T1000 (cell line): ENCODE results near the gene CHD2.
"Not testable (repeated sequence)": the region's sequence is repeated elsewhere in the genome, so short reads cannot be mapped to it uniquely, and the experiment has no call there.

Source experiments
- DNase-seq: peaks from one replicate; lab custom pipeline; 2025; ENCODE audit warnings: mixed read lengths; lab: John Stamatoyannopoulos, UW

The CHD2 gene

DNA sequence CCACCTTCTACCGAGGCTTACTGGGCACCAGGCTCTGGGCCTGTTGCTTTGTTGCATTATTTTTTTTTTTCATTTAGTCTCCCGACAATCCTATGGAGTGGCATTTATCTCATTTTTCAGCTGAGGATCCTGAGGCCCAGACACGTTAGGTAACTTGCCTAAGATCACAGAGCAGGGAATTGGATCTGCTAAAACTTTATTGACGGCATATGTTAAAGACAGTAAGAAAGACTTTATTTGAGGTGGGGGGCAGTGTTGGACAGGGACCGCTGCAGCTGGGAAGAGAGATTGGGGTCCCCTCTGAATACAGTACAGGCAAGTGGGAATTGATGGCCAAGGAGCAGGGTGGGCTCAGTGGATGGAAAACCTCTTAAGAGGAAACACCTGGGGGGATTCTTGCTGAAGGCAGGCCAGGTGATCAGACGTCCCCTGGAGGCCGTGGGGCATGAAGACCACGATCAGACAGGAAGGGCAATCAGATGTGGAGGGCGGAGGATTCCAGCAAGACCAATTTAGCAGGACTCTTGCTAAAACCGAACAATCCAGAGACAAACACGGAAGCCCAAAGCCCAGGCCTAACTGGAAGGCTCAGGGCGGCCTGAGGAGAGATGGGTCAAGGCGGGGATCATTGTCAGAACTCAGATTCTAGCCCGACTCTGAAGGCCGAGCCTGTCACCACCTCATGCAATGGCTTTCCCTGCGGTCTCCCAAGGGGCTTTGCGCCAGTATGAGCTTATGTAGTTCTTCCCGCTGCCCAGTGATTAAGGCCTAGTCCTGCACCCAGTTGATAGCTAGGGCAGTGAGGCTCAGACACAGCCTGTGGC lies 135.2 kb downstream of the CHD2 start:
- DNase-seq = no peak

DNA sequence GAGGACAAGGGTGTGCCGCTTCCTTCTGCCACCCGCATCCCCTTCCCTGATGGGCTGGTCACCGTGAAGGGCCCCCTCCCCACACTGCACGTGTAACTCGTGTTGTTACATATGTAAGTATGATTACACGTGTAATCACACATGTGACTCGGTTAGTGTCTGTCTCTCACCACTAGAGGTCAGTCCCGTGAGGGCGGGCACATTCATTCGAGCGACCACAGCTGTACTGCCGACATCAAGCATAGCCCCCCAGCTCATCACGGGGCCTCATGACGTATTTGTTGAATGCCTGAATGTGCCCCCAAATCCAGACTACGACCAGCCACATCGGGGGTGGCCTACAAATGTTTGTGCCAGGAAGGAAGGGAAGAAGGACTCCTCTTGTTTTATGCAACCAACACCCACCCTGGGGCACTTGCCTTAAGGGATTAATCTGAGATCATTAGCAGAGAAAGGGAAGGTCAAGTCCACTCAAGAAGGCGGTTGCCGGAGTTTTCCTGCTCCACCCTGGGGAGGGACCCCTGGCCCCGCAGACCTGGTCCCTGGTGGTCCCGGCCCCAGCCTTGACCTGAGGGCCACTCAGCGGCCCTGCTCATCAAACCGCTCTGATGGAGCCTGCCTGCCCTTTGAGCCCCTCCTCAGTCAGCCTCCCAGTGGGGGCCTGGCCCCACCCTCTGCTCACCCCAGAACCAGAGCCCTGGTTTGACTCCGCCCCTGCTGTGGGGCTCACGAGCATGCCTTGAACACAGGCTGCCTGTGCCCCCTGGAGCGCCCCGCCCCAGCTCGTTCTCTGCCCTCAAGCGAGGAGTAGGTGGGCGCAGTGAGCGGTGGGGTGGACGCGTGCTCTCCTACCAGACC lies 136.1 kb downstream of the CHD2 start:
- DNase-seq = no peak

DNA sequence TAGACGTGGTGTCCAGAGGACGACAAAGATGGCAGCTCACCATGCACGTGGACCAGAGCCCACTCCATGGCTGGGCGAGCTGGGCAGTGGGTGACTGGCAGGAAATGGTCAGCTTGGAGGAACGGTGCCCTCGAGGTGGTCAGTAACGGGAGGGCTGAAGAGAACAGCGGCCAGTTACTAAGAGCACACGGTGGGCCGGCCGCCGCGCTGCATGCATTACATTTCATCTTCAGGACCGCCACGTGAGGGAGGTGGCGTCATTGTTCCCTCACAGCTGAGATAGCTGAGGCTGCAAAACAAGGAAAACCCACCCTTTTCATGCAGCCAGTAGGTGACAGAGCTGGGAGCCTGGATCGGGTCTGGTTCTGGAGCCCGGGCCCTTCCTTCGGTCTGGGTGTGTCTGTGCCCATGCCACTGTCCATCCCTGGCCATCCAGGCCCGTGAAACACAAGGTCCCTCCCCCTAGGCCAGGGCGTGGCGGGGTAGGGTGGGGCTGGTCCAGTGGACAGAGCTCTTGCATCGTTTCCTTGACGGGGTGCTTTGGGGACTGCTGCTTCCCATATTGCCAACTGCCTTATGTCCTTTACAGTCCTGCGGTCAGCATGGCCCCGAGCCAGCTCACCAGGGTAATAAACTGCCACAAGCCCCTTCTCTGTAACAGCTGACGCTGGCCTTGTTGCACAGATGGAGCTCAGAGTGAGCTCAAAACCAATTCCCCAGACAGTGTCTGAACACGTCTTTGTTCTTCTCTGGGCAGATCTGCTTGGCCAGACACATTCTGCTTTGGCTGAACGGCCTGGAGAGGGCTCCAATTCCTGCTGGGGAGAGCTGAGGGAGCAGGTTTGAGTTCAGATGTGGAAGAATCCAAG lies 137.1 kb downstream of the CHD2 start:
- DNase-seq = no peak

DNA sequence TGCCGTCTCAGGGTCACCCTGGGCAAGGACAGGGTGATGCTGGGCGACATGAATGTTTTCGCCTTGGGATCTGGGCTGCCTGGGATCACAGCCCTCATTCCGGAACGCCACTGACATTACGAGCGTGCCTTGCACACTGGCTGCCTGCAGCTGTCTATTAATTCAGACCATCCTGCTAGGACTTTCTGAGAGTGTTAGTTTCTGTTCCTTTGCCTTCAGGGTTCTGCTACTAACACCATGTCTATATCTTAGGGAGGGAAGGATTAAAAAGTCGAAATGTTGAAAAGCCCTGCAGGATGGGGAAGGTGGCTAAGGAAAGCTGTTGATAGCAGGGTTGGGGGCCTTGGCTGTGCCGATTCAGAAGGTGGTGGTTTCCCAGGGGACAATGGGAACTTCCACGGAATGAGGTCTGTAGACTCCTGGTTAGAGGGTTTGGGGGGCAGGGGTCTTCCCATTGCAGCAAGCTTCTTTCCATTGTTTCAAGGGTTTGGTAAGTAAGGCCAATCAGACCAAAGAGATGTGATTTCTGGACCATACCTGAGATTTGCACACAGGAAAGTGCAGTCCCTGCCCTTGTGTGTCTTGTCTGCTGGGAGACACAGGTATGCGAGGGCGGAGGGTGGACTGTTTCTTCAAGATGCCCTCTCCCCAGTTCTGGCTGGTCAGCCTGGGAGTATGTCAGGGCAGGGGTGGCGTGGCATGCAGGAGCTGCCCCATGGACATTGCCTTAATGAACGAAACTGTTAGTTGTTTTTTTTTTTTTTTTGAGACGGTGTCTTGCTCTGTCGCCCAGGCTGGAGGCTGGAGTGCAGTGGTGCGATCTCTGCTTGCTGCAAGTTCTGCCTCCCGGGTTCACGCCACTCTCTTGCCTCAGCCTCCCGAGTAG lies 137.9 kb downstream of the CHD2 start:
- DNase-seq = no peak

DNA sequence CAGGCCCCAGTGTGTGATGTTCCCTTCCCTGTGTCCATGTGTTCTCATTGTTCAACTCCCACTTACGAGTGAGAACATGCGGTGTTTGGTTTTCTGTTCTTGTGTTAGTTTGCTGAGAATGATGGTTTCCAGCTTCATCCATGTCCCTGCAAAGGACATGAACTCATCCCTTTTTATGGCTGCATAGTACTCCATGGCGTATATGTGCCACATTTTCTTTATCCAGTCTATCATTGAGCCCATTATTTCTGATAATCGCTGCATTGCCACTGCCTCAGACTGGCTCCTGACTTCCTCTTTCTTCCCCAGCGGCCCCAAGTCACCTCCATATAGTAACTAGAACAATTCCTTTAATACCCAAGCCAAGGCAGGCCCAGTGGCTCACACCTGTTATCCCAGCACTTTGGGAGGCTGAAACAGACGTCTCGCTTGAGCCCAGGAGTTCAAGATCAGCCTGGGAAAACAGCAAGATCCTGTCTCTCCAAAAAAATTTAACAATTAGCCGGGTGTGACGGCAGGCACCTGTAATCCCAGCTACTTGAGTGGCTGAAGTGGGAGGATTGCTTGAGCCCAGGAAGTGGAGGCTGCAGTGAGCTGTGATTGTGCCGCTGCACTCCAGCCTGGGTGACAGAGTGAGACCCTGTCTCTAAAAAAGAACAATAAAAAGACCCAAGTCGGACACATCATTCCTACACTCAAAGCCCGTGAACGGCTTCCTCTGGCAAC lies 139.6 kb downstream of the CHD2 start:
- DNase-seq = not testable (repeated sequence)

DNA sequence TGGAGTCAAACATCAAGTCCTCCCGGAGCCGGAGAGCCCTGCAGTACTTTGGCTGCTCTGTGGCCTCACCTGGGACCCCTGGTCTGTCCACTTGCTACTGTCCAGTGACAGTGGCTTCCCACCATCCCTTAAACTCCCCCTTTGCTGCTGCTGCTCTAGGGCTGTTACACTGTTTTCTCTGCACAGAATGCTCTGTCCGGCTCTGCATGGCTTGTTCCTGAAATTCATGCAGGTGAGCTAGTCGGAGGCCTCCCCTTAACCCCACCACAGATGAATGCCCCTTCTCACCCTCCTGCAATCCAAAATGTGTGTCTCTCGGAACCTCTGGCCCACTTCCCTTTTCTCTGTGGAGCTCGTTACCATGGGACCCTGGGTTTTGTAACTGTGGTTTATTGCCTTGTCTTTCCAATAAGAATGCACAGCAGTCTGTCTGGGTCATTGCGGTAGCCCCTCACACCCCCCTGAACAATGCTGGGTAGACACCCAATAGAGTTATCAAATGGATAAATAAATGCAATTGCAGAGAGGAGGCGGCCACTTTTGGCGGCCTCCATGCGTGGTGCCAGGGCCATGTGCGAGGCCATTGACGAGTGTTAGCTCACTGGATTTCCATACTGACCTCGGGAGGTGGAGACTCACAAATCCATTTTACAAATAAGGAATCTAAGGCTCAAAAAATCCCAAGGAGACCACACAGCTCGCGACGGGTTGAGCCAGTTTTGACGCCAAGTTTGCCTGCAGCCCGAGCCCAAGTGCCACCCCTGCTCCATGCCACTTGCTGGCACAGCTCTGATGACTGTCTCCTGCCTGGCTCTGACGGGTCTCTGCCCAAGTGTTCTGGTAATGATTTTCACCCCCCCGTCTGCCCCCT lies 140.4 kb downstream of the CHD2 start:
- DNase-seq = no peak

DNA sequence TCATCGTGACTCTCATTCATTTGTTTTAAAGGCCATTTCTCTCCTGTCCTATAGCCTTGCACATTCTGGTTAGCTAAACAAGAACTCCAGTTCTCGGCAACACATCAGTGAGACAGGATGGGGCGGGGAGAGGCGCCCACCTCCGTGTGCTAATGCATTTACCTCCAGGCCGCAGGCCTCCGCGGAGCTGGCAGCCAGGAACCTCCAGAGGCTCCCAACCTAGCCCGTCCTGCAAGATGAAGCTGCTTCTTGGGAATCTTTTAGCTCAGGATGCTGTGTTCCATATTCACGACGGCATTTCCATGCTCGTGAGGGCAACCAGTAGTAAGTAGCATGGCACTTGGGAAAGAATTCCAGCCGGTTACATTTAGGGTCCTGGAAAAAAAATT lies 141.0 kb downstream of the CHD2 start:
- DNase-seq = no peak

DNA sequence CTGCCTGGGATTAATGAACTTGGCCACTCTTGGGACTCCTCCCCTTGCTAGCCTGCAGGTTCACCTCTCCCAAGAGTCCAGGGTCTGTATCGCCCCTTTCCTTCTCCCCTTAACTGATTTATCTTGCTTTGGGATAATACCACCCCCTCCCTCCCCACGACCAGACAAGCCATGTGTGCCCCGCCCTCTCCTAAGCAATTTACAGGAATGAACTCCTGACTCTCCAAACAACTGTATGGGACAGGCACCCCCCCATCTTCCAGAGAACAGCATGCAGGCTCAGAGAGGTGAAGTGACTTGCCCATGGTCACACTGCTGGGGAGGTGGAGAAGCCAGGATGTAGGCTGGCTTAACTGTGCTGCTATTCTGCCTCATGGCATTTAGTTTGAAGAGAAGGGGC lies 142.1 kb downstream of the CHD2 start:
- DNase-seq = no peak

DNA sequence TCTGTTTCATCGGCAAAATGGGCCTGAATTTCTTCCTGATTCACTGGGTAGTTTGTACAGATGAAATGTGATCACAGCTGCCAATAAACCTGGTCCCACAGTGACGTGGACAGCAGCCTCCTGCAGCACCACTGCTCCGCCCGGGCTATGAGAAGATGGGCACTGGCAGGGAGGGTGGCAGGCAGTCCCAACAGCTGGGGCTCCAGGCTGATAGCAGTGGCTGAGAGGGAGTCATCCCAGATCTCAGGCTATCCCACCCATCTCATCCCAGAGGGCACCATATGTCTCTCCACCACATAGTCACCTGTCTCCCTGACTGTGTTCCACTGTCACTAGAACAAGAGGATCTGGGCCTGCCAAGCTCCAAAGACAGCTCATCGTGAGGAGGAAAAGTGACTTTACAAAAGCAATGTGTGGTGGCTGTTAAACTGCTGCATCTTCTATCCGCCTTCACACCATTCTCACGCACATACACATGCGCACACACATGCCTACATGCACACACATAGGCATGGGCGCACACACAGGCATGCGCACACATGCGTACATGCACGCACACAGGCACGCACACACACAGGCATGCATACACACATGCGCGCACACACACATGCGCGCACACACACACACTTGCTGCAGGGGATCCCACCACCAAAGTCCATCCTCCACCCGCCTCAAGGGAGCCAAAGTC lies 142.7 kb downstream of the CHD2 start:
- no peak for DNase-seq

DNA sequence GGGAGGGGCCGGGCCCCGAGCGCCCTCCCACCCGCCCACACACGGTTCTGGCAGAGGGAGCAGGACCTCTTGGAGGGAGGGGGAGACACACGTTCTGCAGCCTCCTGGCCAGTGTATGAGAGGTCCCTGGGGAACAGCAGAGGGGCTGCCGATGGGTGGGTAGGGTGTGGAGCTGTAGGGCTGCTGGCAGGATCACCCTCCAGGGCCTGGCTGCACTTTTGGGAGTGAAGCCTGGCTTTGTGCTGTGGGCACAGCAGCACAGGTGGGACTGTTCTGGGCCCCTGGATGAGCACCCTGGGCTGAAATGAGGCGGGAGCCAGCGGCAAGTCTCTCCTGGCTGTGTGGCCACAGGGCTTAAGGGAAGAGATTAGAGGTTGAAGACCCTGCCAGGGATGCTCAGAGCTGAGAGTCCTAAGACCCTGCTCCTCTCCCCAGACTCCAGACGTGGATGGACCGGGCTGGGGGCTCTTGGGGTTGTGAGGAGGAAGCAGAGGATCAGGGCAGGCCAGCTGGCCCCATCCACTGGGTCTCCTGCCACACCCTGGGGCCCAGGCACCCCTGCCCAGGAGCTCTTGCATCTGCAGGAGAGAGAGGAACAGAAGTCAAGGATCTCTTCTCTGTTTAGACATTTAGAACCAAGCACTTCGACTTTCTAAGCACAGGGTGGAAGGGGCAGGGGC lies 143.6 kb downstream of the CHD2 start:
- DNase-seq = no peak

DNA sequence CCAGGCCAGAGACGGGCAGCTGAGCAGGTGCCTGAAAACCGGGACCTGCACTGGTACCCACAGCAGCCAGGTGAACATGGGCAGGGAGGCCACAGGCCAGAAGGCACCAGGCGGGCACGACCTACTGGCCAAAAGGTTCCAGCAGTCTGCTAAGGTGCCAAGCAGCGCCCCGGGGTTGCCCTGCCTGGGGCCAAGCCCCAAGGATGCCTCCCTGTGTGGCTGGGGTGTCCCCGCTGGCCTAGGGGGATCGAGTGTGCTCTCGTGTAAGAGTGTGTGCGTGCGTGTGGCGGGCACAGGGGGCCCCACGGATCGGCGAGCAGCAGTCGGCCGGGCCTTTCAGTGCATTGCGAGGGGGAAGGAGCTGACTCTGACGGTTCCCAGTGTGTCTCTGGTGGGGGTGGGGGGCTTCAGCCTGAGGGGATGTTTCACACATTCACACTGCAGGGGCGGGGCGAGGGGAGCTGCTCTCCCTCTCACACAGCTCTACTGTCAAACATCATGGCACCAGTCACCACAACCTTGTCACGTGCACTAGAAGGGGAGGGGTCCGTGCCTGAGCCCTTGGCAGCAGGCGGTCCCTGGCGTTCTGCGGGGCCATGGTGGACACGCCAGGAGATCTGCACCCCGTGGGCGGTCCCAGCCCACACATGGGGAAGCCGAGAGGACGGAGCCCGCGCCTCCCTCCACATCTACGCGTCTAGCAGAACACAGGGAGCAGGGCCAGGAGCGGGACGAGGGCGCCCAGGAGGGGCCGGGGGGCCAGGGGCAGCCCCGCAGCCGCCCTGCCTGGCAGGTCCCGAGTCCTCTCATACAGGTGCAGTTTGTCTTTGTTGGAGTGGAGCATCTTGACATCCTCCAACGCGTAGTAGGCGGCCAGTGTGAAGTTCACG lies 144.4 kb downstream of the CHD2 start:
- DNase-seq = no peak

DNA sequence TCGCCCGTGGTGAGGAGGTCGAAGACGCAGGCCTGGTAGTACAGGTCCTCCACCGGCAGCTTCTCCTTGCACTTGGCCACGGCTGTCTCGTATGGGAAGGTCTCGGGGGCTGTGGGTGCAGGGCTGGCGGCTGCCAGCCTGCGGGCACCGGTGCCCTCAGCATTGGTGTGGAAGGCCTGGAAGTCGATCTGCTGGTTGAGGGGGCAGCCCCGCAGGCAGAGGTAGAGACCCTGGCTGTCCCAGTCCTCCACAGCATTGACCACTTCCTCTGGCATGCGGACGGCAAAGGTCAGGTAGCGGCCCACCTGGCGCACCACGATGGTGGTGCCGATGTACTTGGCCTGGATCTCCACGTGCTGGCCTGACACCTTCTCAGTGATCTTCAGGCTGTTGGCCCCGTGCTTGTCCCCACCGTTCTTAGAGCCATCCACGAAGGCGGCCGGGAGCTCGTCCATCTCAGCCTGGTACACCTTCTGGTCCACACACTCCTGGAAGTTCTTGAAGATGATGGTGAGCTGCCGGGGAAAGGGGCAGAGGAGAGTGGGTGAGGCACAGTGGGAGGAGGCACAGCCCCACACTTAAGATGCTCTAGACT lies 145.2 kb downstream of the CHD2 start:
- DNase-seq = no peak

DNA sequence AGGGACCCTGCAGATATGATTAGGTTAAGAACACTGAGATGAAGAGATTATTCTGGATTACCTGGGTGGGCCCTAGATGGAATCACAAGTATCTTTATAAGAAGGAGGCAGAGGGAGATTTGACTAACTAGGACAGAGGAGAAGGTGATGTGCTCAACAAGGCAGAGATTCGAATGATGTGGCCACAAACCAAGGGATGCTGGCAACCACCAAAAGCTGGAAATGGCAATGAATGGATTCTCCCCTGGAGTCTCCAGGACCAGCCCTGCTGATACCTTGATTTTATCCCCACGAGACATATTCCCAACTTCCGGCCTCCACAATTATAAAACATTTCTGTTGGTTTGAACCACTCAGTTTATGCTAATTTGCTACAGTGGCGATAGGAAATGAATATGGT lies 146.0 kb downstream of the CHD2 start:
- DNase-seq = no peak

DNA sequence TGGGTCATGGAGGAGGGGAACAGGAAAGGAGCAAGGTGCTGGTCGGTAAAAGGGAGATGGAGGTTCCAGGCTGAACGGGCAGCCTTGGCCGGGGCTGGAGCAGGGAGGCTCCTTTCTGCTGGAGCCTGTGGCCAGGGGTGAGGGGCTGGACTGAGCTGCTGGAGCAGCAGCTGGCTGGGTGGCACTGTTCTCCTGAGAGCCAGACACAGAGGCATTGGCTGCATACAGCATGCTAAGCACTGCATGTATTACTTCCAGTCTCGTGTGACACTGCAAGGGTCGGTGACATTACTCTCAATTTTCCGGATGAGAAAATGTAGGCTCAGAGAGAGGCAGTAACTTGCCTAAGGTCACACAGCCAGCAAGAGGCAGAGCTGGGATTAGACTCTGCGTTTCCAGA lies 146.6 kb downstream of the CHD2 start:
- DNase-seq = no peak

DNA sequence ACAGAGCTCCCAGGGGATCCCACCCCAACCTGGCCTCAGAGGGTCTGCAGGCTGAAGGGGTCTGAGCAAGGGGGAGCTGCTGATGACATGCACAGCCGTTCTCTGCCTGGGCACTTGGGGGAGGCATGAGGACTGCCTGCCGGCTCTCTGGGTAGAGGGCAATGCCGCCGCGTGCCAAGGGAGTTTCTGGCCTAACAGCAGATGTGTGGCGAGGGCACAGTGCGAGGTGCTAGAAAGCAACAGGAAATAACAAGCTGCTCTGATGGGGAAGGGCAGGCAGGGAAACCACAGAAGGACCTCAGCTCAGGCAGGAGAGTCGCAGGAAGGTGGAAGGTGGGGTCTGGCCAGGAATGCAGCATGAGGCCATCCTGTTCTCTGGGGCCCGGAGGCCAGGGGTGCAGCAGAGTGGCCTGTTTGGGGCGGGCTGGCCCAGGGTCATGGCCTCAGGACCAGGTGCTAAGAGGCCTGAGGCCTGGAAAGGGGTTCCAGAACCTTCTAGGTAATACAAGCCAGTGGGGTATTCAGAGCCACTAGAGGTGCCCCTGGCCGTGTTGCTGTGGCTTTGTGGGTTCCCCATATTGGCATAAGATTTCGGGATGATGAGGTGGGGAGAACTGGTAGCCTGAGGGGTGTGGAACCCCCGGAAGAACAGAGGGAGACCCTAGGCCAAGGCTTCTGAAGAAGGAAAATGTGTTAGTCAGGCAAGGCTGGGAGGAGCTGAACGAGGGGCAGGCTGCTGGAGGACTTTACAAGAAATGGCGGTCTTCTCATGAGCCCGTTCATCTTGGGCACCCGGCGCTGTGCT lies 147.7 kb downstream of the CHD2 start:
- DNase-seq = no peak

DNA sequence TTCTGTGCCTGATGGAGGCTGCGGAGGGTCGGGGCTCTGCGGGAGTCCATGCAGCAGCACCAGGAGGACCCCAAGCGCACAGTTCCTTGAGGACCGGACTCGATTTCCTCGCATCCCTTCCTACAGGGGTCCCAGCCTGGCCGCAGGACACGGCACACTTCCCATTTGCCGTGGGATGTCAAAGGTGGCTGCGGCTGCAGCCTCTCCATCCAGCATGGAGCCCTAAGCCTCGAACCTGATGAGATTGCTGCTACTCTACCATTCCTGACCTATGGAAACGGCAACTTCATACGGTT lies 148.2 kb downstream of the CHD2 start:
- no peak for DNase-seq
